CD14-positive monocyte (primary cell): ENCODE results near the gene PRKACB. TPM values are rescaled to one million over a fixed set of nuclear protein-coding genes. Genes with fewer than 3 reads are reported as not detected.
A peak's percentile ranks its signal among the peaks of the same experiment; 100 is the strongest.

Source experiments
- DNase-seq, 3 donors: peaks; one replicate each; pipeline ENCODE4 v3.0.0-alpha.2; 2011 to 2022
- H2AFZ ChIP-seq: 2 replicates; pipeline ENCODE4 v1.6.0; 2012; ENCODE audit warnings: mild to moderate bottlenecking, low read depth, low read length, inconsistent platforms; ENCODE audit not compliant: insufficient read depth, poor library complexity, severe bottlenecking
- H3K27ac ChIP-seq, 2 donors: 1 replicate in 1 of 2; 2 replicates in 1 of 2; pipeline ENCODE4 v1.5.1; 2012 to 2013; ENCODE audit warnings: low read length in 2 of 2, control low read depth in 1 of 2, inconsistent platforms in 1 of 2, low read depth in 1 of 2, mild to moderate bottlenecking in 1 of 2
- H3K27me3 ChIP-seq, 2 donors: one replicate each; pipeline versions ENCODE4 v1.6.0 to v1.6.1; 2011 to 2013; ENCODE audit warnings: low read length in 2 of 2; ENCODE audit not compliant: control insufficient read depth in 2 of 2, insufficient read depth in 2 of 2
- H3K36me3 ChIP-seq, 2 donors: replicated peaks in 1 of 2; 1 replicate in 1 of 2; 2 replicates in 1 of 2; pipeline versions ENCODE4 v1.5.1 to v1.6.1; 2012 to 2013; ENCODE audit warnings: low read length in 2 of 2, control low read depth in 1 of 2, inconsistent platforms in 1 of 2, mild to moderate bottlenecking in 1 of 2; ENCODE audit not compliant: insufficient read depth in 2 of 2, control insufficient read depth in 1 of 2
- H3K4me1 ChIP-seq, 2 donors: 1 replicate in 1 of 2; 2 replicates in 1 of 2; pipeline versions ENCODE4 v1.5.1 to v1.6.1; 2012 to 2013; ENCODE audit warnings: low read length in 2 of 2, control low read depth in 1 of 2, inconsistent platforms in 1 of 2, mild to moderate bottlenecking in 1 of 2, moderate library complexity in 1 of 2; ENCODE audit not compliant: insufficient read depth in 2 of 2, control insufficient read depth in 1 of 2
- H3K4me2 ChIP-seq: replicated peaks from 2 replicates; pipeline ENCODE3; 2012; ENCODE audit warnings: low read length, moderate library complexity, mild to moderate bottlenecking; ENCODE audit not compliant: poor library complexity, severe bottlenecking; ENCODE audit errors: extremely low read depth
- H3K4me3 ChIP-seq, 3 experiments: fragments of 200-600 bp in 1 of 3; sonication (generic) in 1 of 3; replicated peaks in 1 of 3; 1 replicate in 2 of 3; 2 replicates in 1 of 3; pipeline ENCODE4 v1.5.1; 2011 to 2013; ENCODE audit warnings: low read length in 3 of 3, mild to moderate bottlenecking in 3 of 3, control low read depth in 2 of 3, low read depth in 2 of 3, inconsistent platforms in 1 of 3, moderate library complexity in 1 of 3
- H3K79me2 ChIP-seq: 2 replicates; pipeline ENCODE4 v1.6.0; 2012; ENCODE audit warnings: mild to moderate bottlenecking, control low read depth, inconsistent platforms, low read length, moderate library complexity; ENCODE audit not compliant: insufficient read depth
- H3K9ac ChIP-seq: 2 replicates; pipeline ENCODE4 v1.6.0; 2017; ENCODE audit warnings: low read length, mild to moderate bottlenecking; ENCODE audit not compliant: insufficient read depth, poor library complexity, severe bottlenecking
- H3K9me3 ChIP-seq, 2 donors: replicated peaks in 1 of 2; 1 replicate in 1 of 2; 2 replicates in 1 of 2; pipeline versions ENCODE4 v1.5.1 to v1.6.1; 2012 to 2013; ENCODE audit warnings: low read length in 2 of 2, control low read depth in 1 of 2; ENCODE audit not compliant: control insufficient read depth in 1 of 2, insufficient read depth in 1 of 2
- H4K20me1 ChIP-seq: 2 replicates; pipeline ENCODE4 v1.6.0; 2012; ENCODE audit warnings: mild to moderate bottlenecking, low read length, control low read depth, moderate library complexity; ENCODE audit not compliant: insufficient read depth
- H3K27ac Mint-ChIP-seq, 7 donors: one replicate each; pipeline ENCODE4 v1.8.0; 2020; ENCODE audit warnings: mild to moderate bottlenecking in 7 of 7, mixed read lengths in 7 of 7, moderate library complexity in 6 of 7, inconsistent platforms in 2 of 7
- H3K27me3 Mint-ChIP-seq, 3 donors: one replicate each; pipeline ENCODE4 v1.8.0; 2021 to 2022; ENCODE audit warnings: low read depth in 3 of 3, mild to moderate bottlenecking in 3 of 3, mixed read lengths in 3 of 3, moderate library complexity in 3 of 3, inconsistent platforms in 1 of 3
- H3K36me3 Mint-ChIP-seq, 2 donors: one replicate each; pipeline ENCODE4 v1.8.0; 2020; ENCODE audit warnings: mixed read lengths in 2 of 2, inconsistent platforms in 1 of 2, mild to moderate bottlenecking in 1 of 2
- H3K4me1 Mint-ChIP-seq: one replicate; pipeline ENCODE4 v1.8.0; 2020; ENCODE audit warnings: mild to moderate bottlenecking, mixed read lengths
- H3K4me3 Mint-ChIP-seq, 2 donors: one replicate each; pipeline ENCODE4 v1.8.0; 2020; ENCODE audit warnings: mild to moderate bottlenecking in 2 of 2, mixed read lengths in 2 of 2, moderate library complexity in 1 of 2
- H3K9me3 Mint-ChIP-seq, 7 donors: one replicate each; pipeline ENCODE4 v1.8.0; 2020 to 2022; ENCODE audit warnings: mixed read lengths in 7 of 7, mild to moderate bottlenecking in 6 of 7, moderate library complexity in 6 of 7, inconsistent platforms in 2 of 7
- CTCF ChIP-seq: fragments of 200-600 bp; IDR thresholded peaks from one replicate; pipeline ENCODE4 v1.8.0; 2022; ENCODE audit warnings: antibody characterized with exemption, mild to moderate bottlenecking
- WGBS: methylation state at CpG from one replicate; pipeline ENCODE4 v1.1.5; 2013; ENCODE audit warnings: missing lambda C conversion rate; ENCODE audit not compliant: insufficient coverage; 5-methylcytosine and 5-hydroxymethylcytosine counted together
- intact Hi-C, 2 donors: fragments of 100-400 bp; cut with micrococcal nuclease; formaldehyde crosslinking; loops; one replicate each; pipeline versions ENCODE4 v1.15.0 to v1.15.1; 2023
- polyA plus RNA-seq, 3 donors: library from polyadenylated mRNA; depleted of rRNA in 1 of 3; unstranded in 2 of 3; stranded (reverse) in 1 of 3; fragments of 300-500 nt in 2 of 3; fragments of >200 nt in 1 of 3; fragmentation: Illumina TruSeq in 2 of 3; gene quantifications; 1 replicate in 2 of 3; 2 replicates in 1 of 3; pipeline ENCODE4 v1.2.3, GENCODE V29; 2012 to 2021

Gene PRKACB
- polyA plus RNA-seq, 3 donors, result 2.5 to 14.5 (median 13.8) TPM

- peaks cover 0 to 1% (median 0%) of the 10 kb centered on the region in 3 donors for H3K27me3 Mint-ChIP-seq
- Histone ChIP-seq H2AFZ (no peak overlapping the region), H4K20me1 (no peaks in the 10 kb centered on the region), H3K79me2 (peaks cover 80% of the 10 kb centered on the region), H3K4me2 (no peak overlapping the region), H3K4me1 (peaks cover 34 to 66% of the 10 kb centered on the region in 2 donors), H3K9me3 (no peaks in the 10 kb centered on the region), H3K4me3 (no peak overlapping the region), H3K9ac (no peak overlapping the region), H3K27me3 (no peaks in the 10 kb centered on the region), H3K27ac (no peak overlapping the region), H3K36me3 (no peaks in the 10 kb centered on the region)
- H3K4me1 Mint-ChIP-seq, result peaks cover 57% of the 10 kb centered on the region
- H3K27ac Mint-ChIP-seq, result no peak overlapping the region
- H3K36me3 Mint-ChIP-seq, result peaks cover 0 to 3% of the 10 kb centered on the region in 2 donors
- no peak for DNase-seq
- intact Hi-C loops, result loop anchor here (10.0 kb wide), 2 partner anchors 546 to 616 kb away; partner anchors contain the start of gene SSX2IP (in 1 of the 2)
- H3K9me3 Mint-ChIP-seq, result no peaks in the 10 kb centered on the region
- no CpG with 5 or more reads among the region's 1 CpG for WGBS
- TF ChIP-seq CTCF, result no peak
- no peak overlapping the region for H3K4me3 Mint-ChIP-seq
Measured at GRCh38 chr1:84148758-84149157, 4.7 kb downstream of the PRKACB start.

- Histone ChIP-seq H3K27ac (peak overlapping the region in 1 of 2 donors; percentile 57), H3K4me2 (no peak overlapping the region), H2AFZ (peak overlapping the region; percentile 37), H3K36me3 (no peaks in the 10 kb centered on the region), H4K20me1 (no peaks in the 10 kb centered on the region), H3K27me3 (no peaks in the 10 kb centered on the region), H3K79me2 (peaks cover 82% of the 10 kb centered on the region), H3K9me3 (no peaks in the 10 kb centered on the region), H3K4me3 (no peak overlapping the region), H3K9ac (no peak overlapping the region), H3K4me1 (peaks cover 34 to 44% of the 10 kb centered on the region in 2 donors)
- H3K36me3 Mint-ChIP-seq, result peaks cover under 1 to 5% of the 10 kb centered on the region in 2 donors
- H3K4me3 Mint-ChIP-seq, result no peak overlapping the region
- intact Hi-C loops, result no loop called here
- peaks cover 43% of the 10 kb centered on the region for H3K4me1 Mint-ChIP-seq
- TF ChIP-seq CTCF, result no peak
- 0% methylated on average over 1 of the region's 3 CpGs for WGBS
- no peaks in the 10 kb centered on the region for H3K9me3 Mint-ChIP-seq
- H3K27me3 Mint-ChIP-seq, result peaks cover 0 to 1% (median 0%) of the 10 kb centered on the region in 3 donors
- H3K27ac Mint-ChIP-seq, result peak overlapping the region in 4 of 7 donors; percentile 31 to 89 (median 55)
- peak in 1 of 3 donors; percentile 13 for DNase-seq
Measured at GRCh38 chr1:84152649-84153056, 8.6 kb downstream of the PRKACB start.
